ENCODE results near the gene INO80D.

DNA sequence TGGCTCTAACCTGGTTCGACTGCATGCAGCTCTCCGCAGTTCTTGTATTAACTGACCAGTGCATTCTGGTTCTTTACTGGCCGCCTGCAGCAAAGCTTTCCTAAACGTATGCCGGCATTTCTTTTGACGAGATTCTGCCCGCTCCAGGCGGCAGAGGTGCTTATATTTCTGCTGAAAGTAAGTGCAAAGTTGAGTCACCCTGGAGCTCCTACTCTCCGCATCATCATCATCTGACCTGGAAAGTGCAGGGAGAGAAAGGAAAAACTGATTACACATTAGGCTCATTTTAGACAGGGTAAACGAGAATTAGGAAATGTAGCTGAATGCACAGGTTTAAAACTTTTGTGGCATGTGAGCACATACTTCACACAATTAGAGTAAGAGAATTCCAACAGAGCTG lies 57.9 kb downstream of the INO80D start:
- TF ChIP-seq POLR2AphosphoS5 (IDR thresholded peaks at IDR 0.05; ENCODE audit: low read depth, low read length) (no peak), POLR2A (IDR thresholded peaks at IDR 0.05; ENCODE audit: low read depth, low read length) (no peak), TAF1 (IDR thresholded peaks at IDR 0.05; ENCODE audit: borderline replicate concordance, low read depth, low read length) (no peak)
